GM21515 (cell line): ENCODE data around the gene PRDM12.
"Not testable (repeated sequence)": the region's sequence is repeated elsewhere in the genome, so short reads cannot be mapped to it uniquely, and the experiment has no call there.

Experiments used
- ATAC-seq: cut with Tn5 transposase; IDR thresholded peaks from one replicate; pipeline ENCODE4 v1.9.1; 2021; ENCODE audit not compliant: unreplicated experiment

Gene PRDM12

DNA sequence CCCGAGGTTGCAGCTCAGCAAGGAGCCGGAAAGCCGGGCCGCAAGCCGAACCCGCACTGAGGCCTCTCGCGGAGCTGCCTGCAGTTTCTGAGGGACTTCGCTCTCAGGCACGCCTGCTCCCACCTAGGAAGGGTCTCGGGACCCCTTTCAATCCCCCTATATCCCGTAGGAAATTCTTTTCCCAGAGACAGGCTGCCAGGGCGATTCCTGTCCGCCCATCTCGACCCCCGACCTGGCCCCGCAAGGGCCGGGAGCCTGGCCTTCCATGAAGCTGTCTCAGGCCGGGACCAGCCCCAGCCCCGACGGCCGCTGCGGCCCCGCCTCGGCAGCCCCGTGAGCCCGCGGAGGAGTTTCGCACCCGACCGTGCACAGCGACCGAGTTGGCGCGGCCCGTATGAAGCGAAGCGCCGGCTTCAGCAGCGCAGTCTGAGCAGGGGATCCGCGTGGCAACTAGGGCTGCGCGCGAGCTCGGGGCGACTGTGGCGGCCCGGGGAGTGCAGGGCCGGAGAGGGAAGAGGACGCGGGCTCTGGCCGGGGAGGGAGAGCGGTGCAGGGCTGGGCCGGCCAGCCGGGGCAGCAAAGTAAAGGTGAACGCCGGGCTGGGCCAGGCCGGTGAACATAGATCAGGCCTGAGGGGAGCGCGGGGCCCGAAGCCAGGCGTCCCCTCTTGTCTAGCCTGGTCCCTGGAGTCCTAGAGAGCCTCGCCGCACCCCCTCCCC lies 977 bp upstream of the PRDM12 start:
- ATAC-seq = no peak

DNA sequence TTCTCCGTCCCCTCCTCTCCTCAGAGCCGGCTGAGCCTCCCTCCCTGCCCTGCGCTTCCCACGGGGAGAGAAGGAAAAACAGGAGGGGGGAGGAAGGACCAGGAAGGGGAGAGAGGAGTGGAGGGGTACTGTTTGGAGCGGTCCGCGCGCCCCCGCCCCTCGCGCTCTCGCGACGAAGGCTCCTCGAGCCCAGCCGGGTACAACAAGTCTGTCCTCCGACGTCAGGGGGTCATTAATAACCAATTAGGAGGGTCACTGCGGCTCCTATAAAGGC lies 480 bp upstream of the PRDM12 start:
- no peak for ATAC-seq

DNA sequence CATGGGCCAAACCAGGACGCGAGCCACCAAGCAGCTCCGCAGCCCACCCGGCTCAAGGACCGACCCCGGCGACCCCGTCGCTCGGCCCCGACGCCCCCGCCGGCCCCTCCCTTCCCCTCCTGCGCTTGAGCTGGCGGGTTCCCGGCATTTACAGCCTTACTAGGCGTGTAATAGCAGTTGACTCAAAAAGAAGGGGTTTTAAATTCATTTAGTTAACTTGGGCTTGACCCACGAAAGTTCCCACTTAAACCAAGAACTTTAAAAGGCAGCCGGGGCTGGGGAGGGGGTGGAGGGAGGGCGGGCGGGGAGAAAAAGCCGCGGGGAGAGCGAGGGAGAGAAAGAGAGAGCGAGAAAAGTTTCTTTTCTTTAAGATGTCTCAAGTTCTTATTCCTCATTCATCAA lies 636 bp downstream of the PRDM12 start:
- no peak for ATAC-seq

DNA sequence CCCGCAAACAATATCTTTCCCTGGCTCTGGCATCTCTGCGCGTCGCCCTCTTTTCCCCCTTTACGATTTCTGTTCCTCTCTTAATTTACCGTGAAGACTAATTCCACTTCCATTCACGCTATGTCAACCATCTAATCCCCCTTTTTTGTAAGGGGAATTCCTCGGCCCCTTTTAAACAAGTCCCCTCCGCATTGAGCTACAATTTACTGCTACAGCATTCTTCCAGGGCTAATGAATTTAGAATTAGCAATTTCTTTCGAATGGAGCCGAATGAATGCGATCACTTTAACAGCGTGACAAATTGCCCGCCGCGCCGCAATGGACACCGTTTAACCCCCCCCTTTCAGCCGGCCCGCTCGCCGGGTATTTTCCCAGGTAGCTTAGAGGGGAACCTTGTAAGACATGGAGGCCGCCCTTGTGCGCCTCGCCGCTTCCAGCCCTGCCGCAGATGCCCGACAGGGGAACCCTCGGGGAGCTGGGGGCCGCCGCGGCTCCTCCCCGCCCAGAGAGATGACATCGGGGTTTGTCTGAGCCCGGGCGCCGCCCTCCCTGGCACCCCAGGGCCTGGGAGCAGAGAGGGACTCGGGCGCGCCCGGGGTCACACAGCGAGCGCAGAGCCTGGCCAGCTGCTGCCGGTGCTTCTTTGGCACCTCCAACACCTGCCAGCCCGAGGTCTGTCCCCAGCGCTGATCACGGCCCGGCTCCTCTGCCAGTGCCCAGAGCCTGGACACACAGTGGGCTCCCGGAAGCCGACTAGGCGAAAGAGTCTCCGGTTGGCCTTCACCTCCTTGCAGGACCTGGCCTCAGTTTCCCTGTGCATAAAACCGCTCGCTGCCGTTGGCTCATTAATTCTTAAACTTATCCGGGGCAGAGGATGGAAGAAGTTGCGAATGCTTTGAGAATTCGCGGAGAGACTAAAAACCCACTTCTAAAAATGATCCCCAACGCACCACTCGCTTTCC lies 1.3 kb downstream of the PRDM12 start:
- ATAC-seq = no peak

DNA sequence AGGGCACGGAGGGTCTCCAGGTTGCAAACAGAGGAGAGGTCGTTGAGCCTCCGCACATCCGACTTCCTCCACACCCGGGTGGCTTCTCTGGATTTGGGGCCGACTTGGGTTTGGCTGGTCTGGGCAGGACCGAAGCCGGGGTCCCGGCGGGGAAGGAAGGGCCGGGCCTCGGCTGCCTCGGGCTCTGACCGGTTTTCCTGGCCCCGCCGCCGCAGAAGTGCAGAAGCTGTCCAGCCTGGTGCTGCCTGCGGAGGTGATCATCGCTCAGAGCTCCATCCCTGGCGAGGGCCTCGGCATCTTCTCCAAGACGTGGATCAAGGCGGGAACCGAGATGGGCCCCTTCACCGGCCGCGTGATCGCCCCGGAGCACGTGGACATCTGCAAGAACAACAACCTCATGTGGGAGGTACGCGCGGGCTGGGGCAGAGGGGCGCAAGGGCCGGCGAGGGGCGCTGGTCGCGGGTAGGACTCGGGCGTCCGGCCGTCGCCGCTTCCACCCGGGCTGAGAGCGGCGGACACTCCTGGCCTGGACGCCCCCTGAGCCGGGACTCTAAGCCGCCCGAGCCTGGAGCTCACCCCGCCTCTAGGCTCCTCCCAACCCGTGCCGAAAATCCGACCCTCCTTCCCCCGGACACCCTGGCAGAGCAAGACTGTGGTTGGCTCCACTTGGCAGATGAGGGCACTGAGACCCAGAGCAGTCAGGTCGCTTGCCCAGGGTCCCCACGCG lies 2.2 kb downstream of the PRDM12 start:
- no peak for ATAC-seq

DNA sequence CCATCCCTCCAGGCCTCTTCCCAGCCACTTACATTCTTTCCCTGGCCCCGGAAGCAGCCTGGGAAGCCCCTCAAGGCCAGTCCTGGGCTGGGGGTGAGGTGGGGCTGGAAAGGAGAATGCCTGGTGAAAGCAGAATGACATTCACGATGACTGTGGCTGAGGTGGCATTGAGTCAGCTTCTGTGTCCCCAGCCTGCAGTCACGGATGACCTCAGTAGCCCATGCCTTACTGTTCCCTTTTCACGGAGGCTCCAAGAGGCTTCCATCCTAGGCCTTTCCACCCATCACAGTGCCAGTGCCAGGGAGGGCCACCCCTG lies 2.7 kb downstream of the PRDM12 start:
- ATAC-seq = no peak

DNA sequence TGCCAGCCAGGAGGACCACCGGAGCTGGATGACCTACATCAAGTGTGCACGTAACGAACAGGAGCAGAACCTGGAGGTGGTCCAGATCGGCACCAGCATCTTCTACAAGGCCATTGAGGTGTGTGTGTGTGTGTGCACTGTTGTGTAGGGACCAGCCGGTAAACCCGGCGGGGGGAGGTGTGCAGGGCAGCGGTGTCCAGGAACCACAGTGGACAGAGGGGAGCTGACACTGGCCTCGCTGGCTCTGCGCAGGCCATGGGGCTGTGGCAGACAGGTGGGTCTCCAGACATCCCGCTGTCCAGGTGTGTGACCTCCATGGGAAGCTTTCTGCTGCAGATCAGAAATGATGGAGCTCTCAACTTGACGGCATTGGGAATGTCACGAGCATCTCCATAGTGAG lies 3.8 kb downstream of the PRDM12 start:
- ATAC-seq = no peak

DNA sequence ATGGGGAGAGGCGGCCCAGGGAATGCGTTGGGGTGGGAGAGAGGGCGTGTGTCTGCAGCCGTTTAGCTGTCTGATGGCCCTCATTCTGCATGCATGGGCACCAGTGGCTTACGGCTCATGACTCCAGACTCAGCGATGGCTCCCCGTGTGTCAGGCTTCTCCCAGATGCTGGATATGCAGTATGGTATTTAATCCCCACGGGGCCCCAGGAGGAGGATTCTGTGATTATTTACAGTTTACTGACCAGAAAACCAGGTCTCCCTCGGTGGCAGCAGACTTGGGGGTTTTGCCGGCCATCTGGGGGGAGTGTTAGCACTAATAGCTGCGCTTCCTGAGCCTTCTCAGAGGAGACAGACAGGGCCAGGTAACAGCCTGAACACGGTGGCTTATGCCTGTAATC lies 4.3 kb downstream of the PRDM12 start:
- no peak for ATAC-seq

DNA sequence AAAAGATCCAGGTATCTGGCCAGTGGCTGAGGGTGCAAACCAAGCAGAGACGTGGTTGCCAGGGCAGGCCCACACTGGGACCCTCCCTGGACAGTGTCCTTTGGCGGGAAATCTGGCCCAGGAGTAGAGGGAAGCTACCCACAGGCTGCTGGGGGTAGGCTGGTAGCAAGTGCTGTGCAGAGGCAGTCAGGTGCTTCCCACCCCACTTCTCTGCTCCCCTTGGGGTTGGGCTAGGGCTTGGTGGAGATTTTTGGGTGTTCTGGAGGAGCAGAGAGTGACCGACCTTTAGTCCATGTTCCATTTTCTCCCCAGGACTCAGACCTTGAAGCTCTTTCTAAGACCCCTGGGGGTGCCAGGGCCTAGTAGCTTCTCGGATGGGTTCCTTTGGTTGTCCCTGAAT lies 5.6 kb downstream of the PRDM12 start:
- ATAC-seq = no peak

DNA sequence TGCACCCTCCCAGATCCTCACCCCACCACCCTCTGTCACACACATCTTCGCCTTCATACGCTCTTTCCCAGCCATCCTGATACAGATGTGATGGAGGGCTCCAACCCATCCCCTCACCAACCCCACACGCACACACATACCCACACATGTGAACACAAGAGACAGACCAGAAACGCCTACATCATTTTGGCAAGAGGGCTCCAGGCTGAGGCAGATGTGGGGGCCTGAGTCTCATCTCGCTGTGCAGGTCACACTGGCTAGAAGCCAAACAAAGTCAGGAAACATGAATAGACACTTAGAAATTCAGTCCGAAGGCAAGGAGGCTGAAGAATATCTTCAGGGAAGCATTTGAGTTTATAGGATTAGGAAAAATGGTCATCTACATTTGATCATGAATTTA lies 6.2 kb downstream of the PRDM12 start:
- no peak for ATAC-seq

DNA sequence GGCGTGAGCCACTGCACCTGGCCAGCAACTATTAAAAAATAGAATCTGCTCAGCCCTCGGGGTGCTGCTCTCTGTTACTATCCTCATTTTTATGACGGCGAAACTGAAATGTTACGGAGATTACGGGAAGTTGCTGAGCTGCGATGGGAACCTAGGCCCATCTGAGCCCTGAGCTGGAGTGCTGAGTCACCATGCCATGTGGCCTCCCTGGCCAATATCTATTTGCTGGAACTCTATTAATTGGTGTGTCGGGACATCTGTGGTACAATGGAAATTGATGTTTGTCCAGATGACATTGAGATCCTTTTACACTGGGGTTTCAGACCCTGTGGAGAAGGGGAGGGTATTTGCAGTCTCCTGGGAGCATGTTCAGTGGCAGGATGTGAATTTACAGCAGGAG lies 8.1 kb downstream of the PRDM12 start:
- no peak for ATAC-seq

DNA sequence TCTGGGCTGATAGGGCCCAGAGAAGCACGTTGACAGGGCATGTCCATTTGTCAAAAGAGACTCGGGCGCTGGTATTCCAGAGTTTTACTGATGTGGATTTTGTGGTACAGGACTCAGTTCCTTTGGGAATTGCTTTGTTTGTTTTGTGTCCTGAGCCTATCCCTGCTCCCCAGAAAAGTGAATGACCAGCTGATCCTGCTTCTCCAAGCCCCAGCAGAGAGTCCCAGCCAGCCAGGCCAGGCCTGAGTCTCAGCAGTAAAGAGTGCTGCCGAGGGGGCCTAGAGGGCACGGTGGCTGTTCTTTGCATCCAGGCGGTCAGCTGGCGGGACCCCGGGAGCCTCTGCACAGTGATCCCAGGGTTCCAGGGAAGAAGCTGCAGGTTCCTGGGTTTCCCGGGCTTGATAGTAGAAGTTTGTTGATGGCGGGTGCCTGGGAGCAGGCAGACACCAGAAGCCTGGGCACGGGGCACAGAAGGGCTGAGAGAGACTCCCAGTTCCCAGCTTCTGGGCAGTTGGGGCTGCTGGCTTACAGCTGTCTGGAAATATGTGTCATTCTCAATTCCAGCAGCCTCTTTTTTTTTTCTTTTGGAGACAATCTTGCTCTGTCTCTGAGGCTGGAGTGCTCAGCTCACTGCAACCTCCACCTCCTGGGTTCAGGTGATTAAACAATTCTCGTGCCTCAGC lies 8.7 kb downstream of the PRDM12 start:
- ATAC-seq = no peak

DNA sequence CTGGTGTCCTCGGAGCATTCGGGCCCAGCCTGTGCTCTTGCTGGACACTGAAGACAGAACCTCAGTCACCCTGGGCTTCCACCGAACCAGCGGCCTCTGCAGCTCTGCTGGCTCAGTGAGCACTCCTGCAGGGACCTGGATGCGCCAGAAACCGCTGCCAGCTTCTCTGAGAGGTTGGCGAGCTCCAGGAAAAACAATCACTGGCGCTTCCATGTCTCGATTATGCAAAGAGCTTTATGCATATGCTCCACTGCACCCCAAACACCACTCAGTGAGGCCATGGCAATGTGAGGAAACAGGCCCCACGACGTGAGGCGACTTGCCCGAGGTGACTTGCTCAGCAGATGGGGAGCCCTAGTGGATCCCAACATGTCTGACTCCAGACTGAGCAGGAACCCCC lies 11.0 kb downstream of the PRDM12 start:
- no peak for ATAC-seq

DNA sequence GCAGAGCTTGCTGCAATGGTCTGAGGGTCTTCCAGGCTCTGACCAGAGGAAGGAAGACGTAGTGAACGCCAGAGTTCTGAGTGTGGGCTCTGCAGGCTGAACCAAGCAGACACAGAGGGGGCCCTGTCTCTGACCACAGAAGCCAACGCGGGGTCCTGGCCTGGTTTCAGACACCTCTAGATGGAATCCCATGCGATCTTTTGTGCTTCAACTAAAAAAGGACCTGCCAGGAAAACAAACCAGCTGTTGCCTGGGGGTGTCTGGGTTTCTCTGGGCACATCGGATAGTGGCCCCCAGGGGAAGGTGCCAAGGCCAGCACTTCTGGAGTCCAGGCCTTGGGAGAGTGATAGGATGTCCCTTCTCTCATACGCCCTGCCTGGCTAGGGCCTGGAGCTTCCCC lies 12.9 kb downstream of the PRDM12 start:
- ATAC-seq = no peak

DNA sequence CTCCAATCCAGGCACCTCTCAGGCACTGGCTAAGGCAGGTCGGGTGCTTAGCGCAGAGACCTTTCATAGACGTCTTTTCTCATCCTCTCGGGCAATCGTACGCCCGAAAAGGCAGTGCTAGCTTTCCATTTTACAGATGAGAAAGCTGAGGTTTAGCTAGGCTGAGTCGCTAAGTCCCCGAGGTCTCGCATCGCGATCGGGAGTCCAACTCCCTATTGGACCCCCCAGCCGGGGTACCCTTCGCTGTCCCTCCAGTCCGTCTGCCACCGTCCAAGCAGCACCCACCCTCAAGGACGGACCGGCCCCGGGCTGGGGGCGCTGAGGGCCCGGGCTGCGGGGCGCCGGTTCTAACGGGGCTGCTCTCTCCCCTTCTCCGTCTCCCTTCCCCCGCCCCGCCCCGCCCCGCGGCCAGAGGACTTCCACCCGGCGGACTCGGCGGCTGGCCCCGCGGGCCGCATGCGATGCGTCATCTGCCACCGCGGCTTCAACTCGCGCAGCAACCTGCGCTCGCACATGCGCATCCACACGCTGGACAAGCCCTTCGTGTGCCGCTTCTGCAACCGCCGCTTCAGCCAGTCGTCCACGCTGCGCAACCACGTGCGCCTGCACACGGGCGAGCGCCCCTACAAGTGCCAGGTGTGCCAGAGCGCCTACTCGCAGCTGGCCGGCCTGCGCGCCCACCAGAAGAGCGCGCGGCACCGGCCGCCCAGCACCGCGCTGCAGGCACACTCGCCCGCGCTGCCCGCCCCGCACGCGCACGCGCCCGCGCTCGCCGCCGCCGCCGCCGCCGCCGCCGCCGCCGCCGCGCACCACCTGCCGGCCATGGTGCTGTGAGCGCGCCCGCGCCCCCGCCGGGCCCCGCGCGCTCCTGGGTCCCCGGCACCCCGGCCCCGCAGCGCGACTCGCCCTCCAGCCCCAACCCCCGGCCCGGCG lies 16.7 kb downstream of the PRDM12 start:
- ATAC-seq = no peak

DNA sequence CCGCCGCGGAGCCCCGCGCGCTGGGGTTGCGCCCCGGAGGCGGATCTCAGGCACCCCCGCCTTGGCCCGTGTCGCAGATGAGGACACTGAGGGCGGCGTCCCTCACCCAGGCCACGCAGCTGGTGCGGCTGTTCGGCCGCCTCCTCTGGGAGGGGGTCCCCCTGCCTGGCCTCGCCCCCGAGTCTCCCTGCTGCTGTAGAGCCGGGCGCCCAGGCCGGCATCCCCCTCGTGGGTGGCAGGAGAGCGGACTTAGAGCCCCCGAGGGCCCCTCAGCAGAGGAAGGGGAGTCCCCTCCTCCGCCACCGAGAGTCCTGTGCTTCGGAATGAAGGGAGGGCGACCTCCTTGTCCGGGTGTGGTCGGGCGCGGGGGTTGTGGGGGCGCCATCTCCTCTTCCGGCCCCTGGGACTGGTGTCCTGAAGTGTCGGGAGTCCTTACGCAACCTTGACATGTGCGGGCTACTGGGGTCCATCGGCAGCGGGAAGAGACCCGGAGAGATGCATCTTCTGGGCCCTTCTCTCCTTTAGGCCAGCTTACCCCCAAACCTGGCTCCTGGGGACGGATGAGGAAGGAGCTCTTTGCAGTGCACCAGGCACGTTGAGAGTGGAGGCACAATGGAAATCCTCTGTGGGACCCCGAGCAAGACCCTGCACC lies 17.5 kb downstream of the PRDM12 start:
- no peak for ATAC-seq

DNA sequence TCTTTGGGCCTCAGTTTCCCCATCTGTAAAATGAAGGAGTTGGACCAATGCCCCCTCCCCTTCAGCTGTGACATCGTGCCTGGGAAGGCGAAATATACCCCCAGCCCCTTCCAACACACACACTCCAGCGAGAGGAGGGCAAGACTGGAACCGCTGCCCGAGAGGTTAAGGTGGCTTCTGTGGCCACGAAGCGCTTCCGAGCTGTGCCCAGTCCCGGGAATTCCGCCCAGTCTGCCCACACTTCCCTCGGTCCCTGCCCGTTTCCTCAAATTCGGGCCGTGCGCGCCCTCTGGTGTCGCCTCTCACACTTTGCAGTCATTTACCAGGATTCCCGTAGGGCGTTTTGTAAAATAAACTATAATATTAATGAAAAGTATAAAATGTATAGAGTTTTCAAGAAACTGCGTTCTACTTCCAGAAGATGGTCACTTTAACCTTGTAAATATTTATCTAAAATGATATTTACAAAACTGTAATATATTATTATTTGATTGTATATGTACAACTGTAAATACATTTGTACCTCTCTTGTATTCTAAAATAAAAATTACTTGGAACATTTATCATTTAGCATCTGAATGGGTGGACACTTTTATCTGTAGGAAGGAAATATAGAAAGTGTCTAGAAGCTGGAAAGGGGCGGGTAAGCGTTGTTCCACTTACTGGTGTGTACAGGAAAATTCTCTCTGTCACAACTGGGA lies 18.2 kb downstream of the PRDM12 start:
- ATAC-seq = no peak

DNA sequence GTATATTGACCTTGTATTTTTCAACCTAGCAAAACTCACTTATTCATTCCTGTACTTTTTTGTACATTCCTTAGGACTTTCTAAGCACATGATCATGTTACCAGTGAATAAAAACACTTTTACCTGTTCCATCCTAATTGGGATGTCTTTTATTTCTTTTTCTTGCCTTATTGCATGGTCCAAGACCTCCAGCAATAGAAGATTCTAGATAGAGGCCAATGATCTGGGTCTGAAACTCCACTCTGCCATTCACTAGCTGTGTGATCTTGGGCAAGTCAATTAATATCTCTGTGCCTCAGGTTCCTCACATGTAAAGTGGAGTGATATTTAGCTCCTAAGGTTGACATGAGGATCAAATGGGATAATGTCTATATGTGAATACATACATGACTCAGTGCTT lies 20.7 kb downstream of the PRDM12 start:
- no peak for ATAC-seq

DNA sequence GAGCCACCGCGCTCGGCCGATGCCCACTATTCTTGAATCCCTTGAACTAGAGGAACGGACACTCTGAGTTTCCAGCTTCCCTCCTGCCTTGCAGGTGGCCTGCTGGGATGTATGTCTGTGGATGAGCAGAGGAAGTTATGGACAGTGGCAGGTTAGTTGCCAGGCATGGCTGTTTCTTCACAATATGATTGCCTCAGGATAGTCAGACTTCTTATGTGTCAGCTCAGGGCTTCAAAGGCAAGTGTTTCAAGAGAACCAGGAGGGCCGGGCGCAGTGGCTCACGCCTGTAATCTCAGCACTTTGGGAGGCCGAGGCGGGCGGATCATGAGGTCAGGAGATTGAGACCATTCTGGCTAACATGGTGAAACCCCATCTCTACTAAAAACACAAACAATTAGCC lies 21.6 kb downstream of the PRDM12 start:
- not testable (repeated sequence) for ATAC-seq
